IMR-90 (cell line): ENCODE data around the gene YAE1.

Experiments used
- BHLHE40 ChIP-seq: fragments of 150-350 bp; IDR thresholded peaks from 2 replicates; pipeline ENCODE4 v1.6.1; 2016; ENCODE audit warnings: mild to moderate bottlenecking, low read depth, low read length
- CEBPB ChIP-seq: IDR thresholded peaks from 2 replicates; pipeline ENCODE4 v1.6.1; 2012; ENCODE audit warnings: low read depth, low read length, improper control_type of control experiment
- CTCF ChIP-seq: conservative IDR thresholded peaks from 2 replicates; pipeline ENCODE4 v1.5.1; 2012; ENCODE audit warnings: mild to moderate bottlenecking, low read depth, low read length, improper control_type of control experiment
- FOS ChIP-seq: fragments of 150-350 bp; IDR thresholded peaks from 2 replicates; pipeline ENCODE4 v1.6.1; 2016; ENCODE audit warnings: low read depth, low read length
- MAZ ChIP-seq: IDR thresholded peaks from 2 replicates; pipeline ENCODE4 v1.6.1; 2012; ENCODE audit warnings: low read depth, mild to moderate bottlenecking, low read length, improper control_type of control experiment, moderate library complexity, borderline replicate concordance
- NFE2L2 ChIP-seq: fragments of 150-350 bp; IDR thresholded peaks from 2 replicates; pipeline ENCODE4 v1.6.1; 2016; ENCODE audit warnings: low read depth, mild to moderate bottlenecking, low read length
- POLR2A ChIP-seq: IDR thresholded peaks from 2 replicates; pipeline ENCODE4 v1.6.1; 2012; ENCODE audit warnings: mild to moderate bottlenecking, low read depth, low read length
- RAD21 ChIP-seq: IDR thresholded peaks from 2 replicates; pipeline ENCODE4 v1.6.1; 2012; ENCODE audit warnings: low read length, improper control_type of control experiment
- RFX5 ChIP-seq: IDR thresholded peaks from 2 replicates; pipeline ENCODE4 v1.8.0; 2012; ENCODE audit warnings: low read depth, mild to moderate bottlenecking, low read length, moderate library complexity
- SMC3 ChIP-seq: fragments of 150-350 bp; IDR thresholded peaks from 2 replicates; pipeline ENCODE4 v1.6.1; 2016; ENCODE audit warnings: low read depth, mild to moderate bottlenecking, antibody characterized with exemption, low read length, moderate library complexity

GRCh38 chr7:39553436-39553835, 12.8 kb upstream of the YAE1 start:
- TF ChIP-seq POLR2A, result no peak
- no peak for TF ChIP-seq NFE2L2
- TF ChIP-seq CTCF, result no peak
- TF ChIP-seq RFX5, result no peak
- no peak for TF ChIP-seq BHLHE40
- TF ChIP-seq SMC3, result no peak
- TF ChIP-seq FOS, result no peak
- TF ChIP-seq MAZ, result no peak
- TF ChIP-seq RAD21, result no peak
- no peak for TF ChIP-seq CEBPB
